ENCODE data around the gene ASB7.

- TF ChIP-seq CTCF (IDR thresholded peaks at IDR 0.05; ENCODE audit: low read depth, low read length) (no peak), POLR2A (IDR thresholded peaks at IDR 0.05; ENCODE audit: extremely low read depth, insufficient read length) (no peak), MAX (IDR thresholded peaks at IDR 0.05; ENCODE audit: low read depth, low read length) (no peak), MYC (IDR thresholded peaks at IDR 0.05; ENCODE audit: low read depth, low read length) (no peak)
Measured at GRCh38 chr15:100560323-100560722, 42.1 kb upstream of the ASB7 start.

Measured in NB4 (cell line).